Stimulated activated CD4-positive, alpha-beta T cell treated with anti-CD3 and anti-CD28 coated beads, Interleukin-2, amount 100 ng/mL, for 4 hours (primary cell): ENCODE measurements around the gene HPS5.

ENCODE experiments used
- DNase-seq: peaks from one replicate; pipeline ENCODE4 v3.0.0-alpha.2; 2020; ENCODE audit warnings: low read depth

HPS5 gene

GRCh38 chr11:18235394-18236334 lies 86.3 kb downstream of the HPS5 start:
- DNase-seq, result no peak

- no peak for DNase-seq
Measured at GRCh38 chr11:18233912-18234311, 88.0 kb downstream of the HPS5 start.

GRCh38 chr11:18230859-18231258 lies 91.1 kb downstream of the HPS5 start:
- DNase-seq, result no peak

GRCh38 chr11:18229501-18229900 lies 92.4 kb downstream of the HPS5 start:
- DNase-seq, result no peak
